IMR-90 (cell line): ENCODE data around the gene CDRT15.
"Not testable (repeated sequence)": the region's sequence is repeated elsewhere in the genome, so short reads cannot be mapped to it uniquely, and the experiment has no call there.

Source experiments
- MXI1 ChIP-seq: IDR thresholded peaks from 2 replicates; pipeline ENCODE4 v1.6.1; 2012; ENCODE audit warnings: low read depth, mild to moderate bottlenecking, low read length, moderate library complexity, borderline replicate concordance
- POLR2A ChIP-seq: IDR thresholded peaks from 2 replicates; pipeline ENCODE4 v1.6.1; 2012; ENCODE audit warnings: mild to moderate bottlenecking, low read depth, low read length
- TF ChIP-seq, protein P1 (sequence below): conservative IDR thresholded peaks from 2 replicates; pipeline ENCODE4 v1.5.1; 2012; ENCODE audit warnings: mild to moderate bottlenecking, low read depth, low read length, improper control_type of control experiment
- TF ChIP-seq, protein P2 (sequence below): fragments of 150-350 bp; IDR thresholded peaks from 2 replicates; pipeline ENCODE4 v1.6.1; 2016; ENCODE audit warnings: low read depth, mild to moderate bottlenecking, low read length, moderate library complexity, borderline replicate concordance

DNA sequence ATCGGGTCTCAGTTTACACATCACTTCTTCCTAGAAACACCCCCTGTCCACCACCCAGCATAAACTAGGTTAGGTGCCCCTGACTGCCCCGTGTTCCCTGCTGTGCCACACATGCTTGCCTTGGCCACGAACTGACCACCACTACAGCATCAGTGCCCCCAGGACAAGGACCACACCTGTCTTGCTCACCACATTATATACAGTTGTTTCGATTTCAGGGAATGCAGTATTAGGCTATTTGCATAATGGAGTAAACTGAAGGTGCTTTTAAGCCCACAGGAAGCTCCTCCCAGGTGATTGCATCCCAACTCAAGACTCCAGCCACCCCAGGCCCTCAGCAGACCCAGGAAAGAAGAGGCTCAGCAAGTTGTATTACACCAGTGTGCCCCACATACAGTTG lies 50.2 kb downstream of the CDRT15 start:
- TF ChIP-seq, protein P1, sequence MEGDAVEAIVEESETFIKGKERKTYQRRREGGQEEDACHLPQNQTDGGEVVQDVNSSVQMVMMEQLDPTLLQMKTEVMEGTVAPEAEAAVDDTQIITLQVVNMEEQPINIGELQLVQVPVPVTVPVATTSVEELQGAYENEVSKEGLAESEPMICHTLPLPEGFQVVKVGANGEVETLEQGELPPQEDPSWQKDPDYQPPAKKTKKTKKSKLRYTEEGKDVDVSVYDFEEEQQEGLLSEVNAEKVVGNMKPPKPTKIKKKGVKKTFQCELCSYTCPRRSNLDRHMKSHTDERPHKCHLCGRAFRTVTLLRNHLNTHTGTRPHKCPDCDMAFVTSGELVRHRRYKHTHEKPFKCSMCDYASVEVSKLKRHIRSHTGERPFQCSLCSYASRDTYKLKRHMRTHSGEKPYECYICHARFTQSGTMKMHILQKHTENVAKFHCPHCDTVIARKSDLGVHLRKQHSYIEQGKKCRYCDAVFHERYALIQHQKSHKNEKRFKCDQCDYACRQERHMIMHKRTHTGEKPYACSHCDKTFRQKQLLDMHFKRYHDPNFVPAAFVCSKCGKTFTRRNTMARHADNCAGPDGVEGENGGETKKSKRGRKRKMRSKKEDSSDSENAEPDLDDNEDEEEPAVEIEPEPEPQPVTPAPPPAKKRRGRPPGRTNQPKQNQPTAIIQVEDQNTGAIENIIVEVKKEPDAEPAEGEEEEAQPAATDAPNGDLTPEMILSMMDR: not testable (repeated sequence)
- TF ChIP-seq, protein P2, sequence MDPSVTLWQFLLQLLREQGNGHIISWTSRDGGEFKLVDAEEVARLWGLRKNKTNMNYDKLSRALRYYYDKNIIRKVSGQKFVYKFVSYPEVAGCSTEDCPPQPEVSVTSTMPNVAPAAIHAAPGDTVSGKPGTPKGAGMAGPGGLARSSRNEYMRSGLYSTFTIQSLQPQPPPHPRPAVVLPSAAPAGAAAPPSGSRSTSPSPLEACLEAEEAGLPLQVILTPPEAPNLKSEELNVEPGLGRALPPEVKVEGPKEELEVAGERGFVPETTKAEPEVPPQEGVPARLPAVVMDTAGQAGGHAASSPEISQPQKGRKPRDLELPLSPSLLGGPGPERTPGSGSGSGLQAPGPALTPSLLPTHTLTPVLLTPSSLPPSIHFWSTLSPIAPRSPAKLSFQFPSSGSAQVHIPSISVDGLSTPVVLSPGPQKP: not testable (repeated sequence)
- not testable (repeated sequence) for TF ChIP-seq MXI1, POLR2A
